ENCODE measurements around the gene PRCC. TPM values are rescaled to one million over a fixed set of nuclear protein-coding genes. Genes with fewer than 3 reads are reported as not detected.
A peak's percentile ranks its signal among the peaks of the same experiment; 100 is the strongest.

PRCC gene
- total and polyA plus RNA-seq, 2 of the 13 experiments (the other 11 are each of a cell fraction or from before 2014, with no cell fraction given): 24.2 to 40.5 TPM

DNA sequence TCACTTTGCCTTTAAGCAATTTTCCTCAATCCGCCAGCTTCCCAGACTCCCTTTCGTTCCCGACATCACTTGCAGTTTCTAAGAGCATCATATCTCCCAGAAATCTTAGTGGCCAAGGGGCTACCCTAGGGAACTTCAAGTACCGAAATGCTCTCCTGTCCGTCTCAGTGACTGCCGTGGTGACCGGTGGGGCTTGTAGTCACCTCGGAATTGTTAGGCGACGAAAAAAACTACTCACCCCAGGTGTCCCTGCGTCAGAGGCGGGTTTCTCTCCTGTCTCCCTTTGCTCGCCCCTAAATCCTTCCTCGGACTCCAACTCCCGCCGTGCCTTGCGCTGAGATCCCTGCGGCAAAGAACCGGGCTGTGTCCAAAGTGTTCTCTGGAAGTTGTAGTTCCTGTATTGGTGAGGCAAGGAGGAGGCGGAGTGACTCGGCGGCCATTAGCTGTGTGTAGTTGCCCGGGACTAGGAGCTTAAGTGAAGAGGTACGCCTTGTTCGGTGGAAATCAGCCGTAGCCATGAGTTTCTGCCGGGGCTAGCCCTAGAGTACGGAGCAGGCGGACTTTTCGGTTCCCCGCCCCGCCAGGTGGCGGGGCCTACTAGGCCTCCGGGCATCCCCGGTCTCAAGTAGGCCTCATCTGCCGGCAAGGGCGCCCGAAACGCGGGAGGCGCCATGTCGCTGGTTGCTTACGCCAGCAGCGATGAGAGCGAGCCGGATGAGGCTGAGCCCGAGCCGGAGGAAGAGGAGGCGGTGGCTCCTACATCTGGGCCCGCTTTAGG, at the start of gene PRCC (continued):
- no peak for TF ChIP-seq SNAPC4 (CRISPR knock-in tag; IDR thresholded peaks at IDR 0.05)
- TF ChIP-seq GABPA (IDR thresholded peaks at IDR 0.05; ENCODE audit: low read depth, low read length): peak; percentile 72
- peak; percentile 94 for TF ChIP-seq GABPA (CRISPR knock-in tag; IDR thresholded peaks at IDR 0.05; ENCODE audit: low read depth)
- no peak for TF ChIP-seq SSRP1 (CRISPR knock-in tag; IDR thresholded peaks at IDR 0.05)
- TF ChIP-seq REPIN1 (CRISPR knock-in tag; IDR thresholded peaks at IDR 0.05; ENCODE audit: borderline replicate concordance, low read depth): no peak; the same call in 1 of the 2 replicates
- TF ChIP-seq, protein P1, sequence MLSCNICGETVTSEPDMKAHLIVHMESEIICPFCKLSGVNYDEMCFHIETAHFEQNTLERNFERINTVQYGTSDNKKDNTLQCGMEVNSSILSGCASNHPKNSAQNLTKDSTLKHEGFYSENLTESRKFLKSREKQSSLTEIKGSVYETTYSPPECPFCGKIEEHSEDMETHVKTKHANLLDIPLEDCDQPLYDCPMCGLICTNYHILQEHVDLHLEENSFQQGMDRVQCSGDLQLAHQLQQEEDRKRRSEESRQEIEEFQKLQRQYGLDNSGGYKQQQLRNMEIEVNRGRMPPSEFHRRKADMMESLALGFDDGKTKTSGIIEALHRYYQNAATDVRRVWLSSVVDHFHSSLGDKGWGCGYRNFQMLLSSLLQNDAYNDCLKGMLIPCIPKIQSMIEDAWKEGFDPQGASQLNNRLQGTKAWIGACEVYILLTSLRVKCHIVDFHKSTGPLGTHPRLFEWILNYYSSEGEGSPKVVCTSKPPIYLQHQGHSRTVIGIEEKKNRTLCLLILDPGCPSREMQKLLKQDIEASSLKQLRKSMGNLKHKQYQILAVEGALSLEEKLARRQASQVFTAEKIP (CRISPR knock-in tag; IDR thresholded peaks at IDR 0.05; ENCODE audit: borderline replicate concordance): no peak
- peak; percentile 75; the same call in 1 of the 2 replicates for TF ChIP-seq CHD2 (IDR thresholded peaks at IDR 0.05; ENCODE audit: low read depth, low read length)
- TF ChIP-seq ZNF20 (CRISPR knock-in tag; IDR thresholded peaks at IDR 0.05): no peak
- TF ChIP-seq ZFP1 (CRISPR knock-in tag; IDR thresholded peaks at IDR 0.05): 0 out of 2 replicates have a peak, but pooled peaks have one; percentile 11
- no peak for TF ChIP-seq ZNF234 (CRISPR knock-in tag; conservative IDR thresholded peaks at IDR 0.05)
- TF ChIP-seq RFX1 (IDR thresholded peaks at IDR 0.05): no peak
- TF ChIP-seq KLF6 (CRISPR knock-in tag; IDR thresholded peaks at IDR 0.05): peak; percentile 89; the same call in 1 of the 2 replicates
- TF ChIP-seq, protein P2, sequence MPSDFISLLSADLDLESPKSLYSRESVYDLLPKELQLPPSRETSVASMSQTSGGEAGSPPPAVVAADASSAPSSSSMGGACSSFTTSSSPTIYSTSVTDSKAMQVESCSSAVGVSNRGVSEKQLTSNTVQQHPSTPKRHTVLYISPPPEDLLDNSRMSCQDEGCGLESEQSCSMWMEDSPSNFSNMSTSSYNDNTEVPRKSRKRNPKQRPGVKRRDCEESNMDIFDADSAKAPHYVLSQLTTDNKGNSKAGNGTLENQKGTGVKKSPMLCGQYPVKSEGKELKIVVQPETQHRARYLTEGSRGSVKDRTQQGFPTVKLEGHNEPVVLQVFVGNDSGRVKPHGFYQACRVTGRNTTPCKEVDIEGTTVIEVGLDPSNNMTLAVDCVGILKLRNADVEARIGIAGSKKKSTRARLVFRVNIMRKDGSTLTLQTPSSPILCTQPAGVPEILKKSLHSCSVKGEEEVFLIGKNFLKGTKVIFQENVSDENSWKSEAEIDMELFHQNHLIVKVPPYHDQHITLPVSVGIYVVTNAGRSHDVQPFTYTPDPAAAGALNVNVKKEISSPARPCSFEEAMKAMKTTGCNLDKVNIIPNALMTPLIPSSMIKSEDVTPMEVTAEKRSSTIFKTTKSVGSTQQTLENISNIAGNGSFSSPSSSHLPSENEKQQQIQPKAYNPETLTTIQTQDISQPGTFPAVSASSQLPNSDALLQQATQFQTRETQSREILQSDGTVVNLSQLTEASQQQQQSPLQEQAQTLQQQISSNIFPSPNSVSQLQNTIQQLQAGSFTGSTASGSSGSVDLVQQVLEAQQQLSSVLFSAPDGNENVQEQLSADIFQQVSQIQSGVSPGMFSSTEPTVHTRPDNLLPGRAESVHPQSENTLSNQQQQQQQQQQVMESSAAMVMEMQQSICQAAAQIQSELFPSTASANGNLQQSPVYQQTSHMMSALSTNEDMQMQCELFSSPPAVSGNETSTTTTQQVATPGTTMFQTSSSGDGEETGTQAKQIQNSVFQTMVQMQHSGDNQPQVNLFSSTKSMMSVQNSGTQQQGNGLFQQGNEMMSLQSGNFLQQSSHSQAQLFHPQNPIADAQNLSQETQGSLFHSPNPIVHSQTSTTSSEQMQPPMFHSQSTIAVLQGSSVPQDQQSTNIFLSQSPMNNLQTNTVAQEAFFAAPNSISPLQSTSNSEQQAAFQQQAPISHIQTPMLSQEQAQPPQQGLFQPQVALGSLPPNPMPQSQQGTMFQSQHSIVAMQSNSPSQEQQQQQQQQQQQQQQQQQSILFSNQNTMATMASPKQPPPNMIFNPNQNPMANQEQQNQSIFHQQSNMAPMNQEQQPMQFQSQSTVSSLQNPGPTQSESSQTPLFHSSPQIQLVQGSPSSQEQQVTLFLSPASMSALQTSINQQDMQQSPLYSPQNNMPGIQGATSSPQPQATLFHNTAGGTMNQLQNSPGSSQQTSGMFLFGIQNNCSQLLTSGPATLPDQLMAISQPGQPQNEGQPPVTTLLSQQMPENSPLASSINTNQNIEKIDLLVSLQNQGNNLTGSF (CRISPR knock-in tag; IDR thresholded peaks at IDR 0.05): no peak; the same call in 1 of the 2 replicates
- no peak for TF ChIP-seq RELA (CRISPR knock-in tag; IDR thresholded peaks at IDR 0.05)
- TF ChIP-seq ZFX (CRISPR knock-in tag; IDR thresholded peaks at IDR 0.05; ENCODE audit: low read depth): peak; percentile 100
- TF ChIP-seq ATAD3A (CRISPR knock-in tag; IDR thresholded peaks at IDR 0.05): no peak; the same call in 1 of the 2 replicates
- TF ChIP-seq, protein P3, sequence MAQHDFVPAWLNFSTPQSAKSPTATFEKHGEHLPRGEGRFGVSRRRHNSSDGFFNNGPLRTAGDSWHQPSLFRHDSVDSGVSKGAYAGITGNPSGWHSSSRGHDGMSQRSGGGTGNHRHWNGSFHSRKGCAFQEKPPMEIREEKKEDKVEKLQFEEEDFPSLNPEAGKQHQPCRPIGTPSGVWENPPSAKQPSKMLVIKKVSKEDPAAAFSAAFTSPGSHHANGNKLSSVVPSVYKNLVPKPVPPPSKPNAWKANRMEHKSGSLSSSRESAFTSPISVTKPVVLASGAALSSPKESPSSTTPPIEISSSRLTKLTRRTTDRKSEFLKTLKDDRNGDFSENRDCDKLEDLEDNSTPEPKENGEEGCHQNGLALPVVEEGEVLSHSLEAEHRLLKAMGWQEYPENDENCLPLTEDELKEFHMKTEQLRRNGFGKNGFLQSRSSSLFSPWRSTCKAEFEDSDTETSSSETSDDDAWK (CRISPR knock-in tag; IDR thresholded peaks at IDR 0.05): no peak
